Measurements from ENCODE around the gene NXF3.
"Not testable (repeated sequence)": the region's sequence is repeated elsewhere in the genome, so short reads cannot be mapped to it uniquely, and the experiment has no call there.

NXF3 gene

DNA sequence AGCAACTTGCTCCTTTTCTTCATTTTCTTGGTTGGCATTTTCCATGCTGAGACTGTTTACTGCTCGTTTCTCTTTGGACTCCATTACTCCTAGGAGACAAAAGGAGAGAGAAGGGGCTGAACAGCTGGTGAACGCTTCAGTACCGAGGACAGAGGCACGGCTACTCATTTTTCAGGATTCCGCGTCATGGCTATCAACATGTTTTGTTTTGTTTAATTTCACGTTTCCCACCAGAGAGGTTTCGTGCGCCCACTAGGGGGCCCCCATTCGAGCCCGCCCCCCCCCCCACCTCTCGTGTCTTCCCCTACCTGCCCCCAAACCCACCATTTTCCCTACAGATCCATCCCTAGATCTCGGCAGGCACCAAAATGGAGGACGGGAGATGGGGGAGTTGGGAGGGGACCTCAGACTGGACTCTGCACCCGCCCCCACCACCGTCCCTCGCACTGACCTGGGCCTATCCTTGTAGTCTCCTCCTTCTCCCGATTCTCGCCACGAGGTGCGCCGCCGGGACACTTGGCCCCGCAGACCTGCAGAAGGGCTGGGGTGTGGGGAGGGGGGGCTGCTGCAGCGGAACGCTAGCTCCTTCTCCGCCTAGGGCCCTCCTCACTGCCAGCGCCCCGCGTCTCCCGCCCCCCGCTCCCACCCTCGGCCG lies 29.6 kb downstream of the NXF3 start:
- H3K9ac ChIP-seq (ENCODE audit: insufficient read length), result no peak overlapping the region
- H3K9me3 ChIP-seq (ENCODE audit: low read depth, low read length), result no peaks in the 10 kb centered on the region
- DNase-seq (ENCODE audit: low read depth, low spot score), result no peak
- no peaks in the 10 kb centered on the region for H3K36me3 ChIP-seq (ENCODE audit: insufficient read depth, low read length)
- no peak overlapping the region for H3K27ac ChIP-seq
- TF ChIP-seq FOXP2 (optimal IDR thresholded peaks at IDR 0.05; ENCODE audit: control extremely low read depth, extremely low read length, insufficient read depth) (no peak), EZH2 (IDR thresholded peaks at IDR 0.05) (no peak), POLR2AphosphoS5 (IDR thresholded peaks at IDR 0.05; ENCODE audit: borderline replicate concordance, low read depth, low read length) (no peak)
- H3K4me3 ChIP-seq, result no peak overlapping the region; the same call in 1 of the 2 replicates

DNA sequence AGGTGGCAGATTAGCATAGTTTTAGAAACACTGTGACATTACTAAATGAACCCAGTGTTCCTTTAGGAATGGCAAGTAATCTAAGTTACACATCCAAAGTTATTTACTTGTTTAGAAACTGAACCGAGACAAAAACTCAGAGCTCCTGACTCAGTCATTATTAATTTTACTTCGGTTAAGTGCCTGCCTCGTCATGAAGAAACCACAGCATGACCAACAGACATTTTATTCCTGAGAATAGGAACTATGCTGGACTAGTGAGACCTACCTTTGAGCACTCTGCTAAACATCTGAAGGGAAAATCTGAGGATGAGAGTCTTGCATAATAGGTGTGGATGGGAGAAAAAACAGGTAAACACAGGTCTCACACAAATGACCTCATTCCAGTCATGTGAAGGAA lies 31.5 kb downstream of the NXF3 start:
- no peak overlapping the region for H3K4me3 ChIP-seq
- TF ChIP-seq FOXP2 (optimal IDR thresholded peaks at IDR 0.05; ENCODE audit: control extremely low read depth, extremely low read length, insufficient read depth), result no peak
- no peak for TF ChIP-seq EZH2 (IDR thresholded peaks at IDR 0.05)
- no peak for TF ChIP-seq POLR2AphosphoS5 (IDR thresholded peaks at IDR 0.05; ENCODE audit: borderline replicate concordance, low read depth, low read length)
- DNase-seq (ENCODE audit: low read depth, low spot score), result no peak

DNA sequence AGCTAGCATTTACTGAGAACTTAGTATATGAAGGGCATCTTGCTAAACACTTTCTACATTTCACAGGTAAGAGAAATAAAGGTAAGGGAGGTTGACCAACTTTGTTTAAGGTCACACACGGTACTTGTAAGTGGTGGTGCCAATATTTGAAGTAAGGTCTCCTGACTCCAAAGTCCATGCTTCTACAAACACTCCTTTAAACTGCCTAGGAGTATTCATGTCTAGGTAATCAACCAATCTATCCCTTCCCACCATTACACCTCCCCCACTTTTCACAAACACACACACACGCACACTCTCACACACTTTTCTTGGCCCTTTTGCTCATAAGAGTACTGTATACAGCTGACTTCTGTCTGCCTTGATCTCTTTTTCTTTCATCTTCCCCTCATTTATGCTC lies 36.0 kb downstream of the NXF3 start:
- no peak overlapping the region for H3K27ac ChIP-seq
- H3K9ac ChIP-seq (ENCODE audit: insufficient read length), result no peak overlapping the region
- H3K9me3 ChIP-seq (ENCODE audit: low read depth, low read length), result no peaks in the 10 kb centered on the region
- H3K36me3 ChIP-seq (ENCODE audit: insufficient read depth, low read length), result no peaks in the 10 kb centered on the region
- DNase-seq (ENCODE audit: low read depth, low spot score), result no peak
- no peak for TF ChIP-seq FOXP2 (optimal IDR thresholded peaks at IDR 0.05; ENCODE audit: control extremely low read depth, extremely low read length, insufficient read depth)
- no peak for TF ChIP-seq EZH2 (IDR thresholded peaks at IDR 0.05)
- no peak for TF ChIP-seq POLR2AphosphoS5 (IDR thresholded peaks at IDR 0.05; ENCODE audit: borderline replicate concordance, low read depth, low read length)
- no peak overlapping the region for H3K4me3 ChIP-seq

More for the DNA sequence above, 31.5 kb downstream of the NXF3 start:
- Histone ChIP-seq H3K27ac (no peak overlapping the region), H3K9me3 (ENCODE audit: low read depth, low read length) (no peaks in the 10 kb centered on the region), H3K9ac (ENCODE audit: insufficient read length) (no peak overlapping the region), H3K36me3 (ENCODE audit: insufficient read depth, low read length) (no peaks in the 10 kb centered on the region)

DNA sequence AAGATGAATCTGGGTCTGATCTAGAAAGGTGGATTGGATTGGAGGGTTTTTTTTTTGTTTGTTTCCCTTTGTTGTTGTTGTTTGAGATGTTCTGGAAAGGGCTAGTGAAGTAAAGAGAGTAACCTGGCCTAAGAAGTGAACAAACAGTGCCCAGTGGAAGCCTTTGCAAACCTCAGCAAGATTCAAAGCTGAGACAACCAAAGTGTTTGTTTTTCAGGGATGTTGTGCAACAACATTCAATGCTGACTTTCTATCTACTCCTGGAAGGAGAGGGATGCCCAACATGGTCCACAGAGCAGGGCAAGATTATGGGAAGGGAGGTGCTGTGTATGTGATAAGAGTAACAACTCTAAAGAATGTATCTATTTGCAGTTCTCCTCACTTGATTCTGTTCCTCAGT lies 40.3 kb downstream of the NXF3 start:
- Histone ChIP-seq H3K27ac (no peak overlapping the region), H3K36me3 (ENCODE audit: insufficient read depth, low read length) (no peaks in the 10 kb centered on the region), H3K9me3 (ENCODE audit: low read depth, low read length) (no peaks in the 10 kb centered on the region), H3K9ac (ENCODE audit: insufficient read length) (no peak overlapping the region), H3K4me3 (no peak overlapping the region)
- DNase-seq (ENCODE audit: low read depth, low spot score), result no peak
- TF ChIP-seq FOXP2 (optimal IDR thresholded peaks at IDR 0.05; ENCODE audit: control extremely low read depth, extremely low read length, insufficient read depth), result no peak
- TF ChIP-seq POLR2AphosphoS5 (IDR thresholded peaks at IDR 0.05; ENCODE audit: borderline replicate concordance, low read depth, low read length), result no peak
- no peak for TF ChIP-seq EZH2 (IDR thresholded peaks at IDR 0.05)

DNA sequence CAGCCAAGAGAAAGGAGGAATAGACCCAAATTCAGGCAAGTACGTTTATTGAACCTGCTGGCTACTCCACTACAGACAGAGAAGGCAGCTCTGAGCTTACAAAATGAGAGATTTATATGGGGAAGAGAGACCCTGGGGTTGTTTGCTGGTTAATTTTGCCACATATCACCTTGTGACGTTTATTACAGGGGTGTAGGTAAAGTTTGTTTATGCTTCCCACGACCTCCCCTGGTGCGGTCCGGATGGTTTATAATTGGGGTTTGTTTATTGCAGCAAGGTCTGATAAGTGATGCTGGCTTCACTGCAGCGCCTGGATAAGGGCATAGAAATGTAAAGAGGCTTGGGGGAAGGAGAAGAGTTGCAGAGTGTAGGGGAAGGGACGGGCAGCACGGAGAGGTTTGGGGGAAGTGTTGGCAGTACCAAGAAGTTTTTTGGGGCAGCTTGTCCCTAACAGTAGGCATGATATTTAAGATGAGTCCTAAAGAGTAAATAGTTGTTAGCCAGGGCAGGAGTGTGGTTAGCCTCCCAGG lies 41.6 kb downstream of the NXF3 start:
- Histone ChIP-seq H3K4me3 (no peak overlapping the region), H3K9ac (ENCODE audit: insufficient read length) (no peak overlapping the region), H3K27ac (no peak overlapping the region), H3K9me3 (ENCODE audit: low read depth, low read length) (no peaks in the 10 kb centered on the region), H3K36me3 (ENCODE audit: insufficient read depth, low read length) (no peaks in the 10 kb centered on the region)
- DNase-seq (ENCODE audit: low read depth, low spot score), result no peak
- TF ChIP-seq POLR2AphosphoS5 (IDR thresholded peaks at IDR 0.05; ENCODE audit: borderline replicate concordance, low read depth, low read length) (no peak), EZH2 (IDR thresholded peaks at IDR 0.05) (no peak)

DNA sequence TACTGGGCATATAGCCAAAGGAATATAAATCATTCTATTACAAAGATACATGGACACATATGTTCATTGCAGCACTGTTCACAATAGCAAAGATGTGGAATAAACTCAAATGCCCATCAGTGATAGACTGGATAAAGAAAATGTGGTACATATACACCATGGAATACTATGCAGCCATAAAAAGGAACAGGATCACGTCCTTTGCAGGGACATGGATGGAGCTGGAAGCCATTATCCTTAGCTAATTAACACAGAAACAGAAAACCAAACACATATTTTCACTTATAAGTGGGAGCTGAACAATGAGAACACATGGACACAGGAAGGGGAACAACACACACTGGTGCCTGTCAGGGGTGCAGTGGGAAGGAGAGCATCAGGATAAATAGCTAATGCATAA lies 59.6 kb downstream of the NXF3 start:
- DNase-seq (ENCODE audit: low read depth, low spot score); H3K36me3 ChIP-seq (ENCODE audit: insufficient read depth, low read length); H3K9ac ChIP-seq (ENCODE audit: insufficient read length); H3K27ac ChIP-seq; H3K9me3 ChIP-seq (ENCODE audit: low read depth, low read length); H3K4me3 ChIP-seq: not testable (repeated sequence)
